Stimulated activated memory B cell treated with anti-CD40 and anti-IgM and Interleukin-4, amounts not matched to agents 10 μg/mL and 1 μg/mL and 100 μg/mL, for 72 hours (primary cell): ENCODE measurements around the gene ARPC5L.
A peak's percentile ranks its signal among the peaks of the same experiment; 100 is the strongest.
"Not testable (repeated sequence)": the region's sequence is repeated elsewhere in the genome, so short reads cannot be mapped to it uniquely, and the experiment has no call there.

Source experiments
- ATAC-seq: fragments of 150-1000 bp; cut with Tn5 transposase; 2 replicates; pipeline ENCODE4 v1.10.0; 2021
- H3K27ac Mint-ChIP-seq: one replicate; pipeline ENCODE4 v1.8.0; 2022; ENCODE audit warnings: mild to moderate bottlenecking, mixed read lengths
- H3K27me3 Mint-ChIP-seq: one replicate; pipeline ENCODE4 v1.8.0; 2022; ENCODE audit warnings: mixed read lengths
- H3K36me3 Mint-ChIP-seq: one replicate; pipeline ENCODE4 v1.8.0; 2022; ENCODE audit warnings: mixed read lengths
- H3K4me1 Mint-ChIP-seq: one replicate; pipeline ENCODE4 v1.8.0; 2022; ENCODE audit warnings: mixed read lengths
- H3K4me3 Mint-ChIP-seq: one replicate; pipeline ENCODE4 v1.8.0; 2022; ENCODE audit warnings: mild to moderate bottlenecking, moderate library complexity, mixed read lengths
- H3K9me3 Mint-ChIP-seq: one replicate; pipeline ENCODE4 v1.8.0; 2022; ENCODE audit warnings: mixed read lengths

ARPC5L gene

GRCh38 chr9:124890179-124890578, 28.2 kb downstream of the ARPC5L start:
- Mint-ChIP-seq H3K4me1 (peaks cover 20% of the 10 kb centered on the region), H3K27ac (no peak overlapping the region)

GRCh38 chr9:124894035-124894740, 32.3 kb downstream of the ARPC5L start:
- Mint-ChIP-seq H3K4me1 (peaks cover 13% of the 10 kb centered on the region), H3K27me3 (no peaks in the 10 kb centered on the region), H3K4me3 (no peak overlapping the region), H3K27ac (peak overlapping the region; percentile 9), H3K9me3 (no peaks in the 10 kb centered on the region), H3K36me3 (peaks cover 71% of the 10 kb centered on the region)
- no peak for ATAC-seq

More at GRCh38 chr9:124890179-124890578, 28.2 kb downstream of the ARPC5L start:
- Mint-ChIP-seq H3K4me3 (no peak overlapping the region), H3K27me3 (no peaks in the 10 kb centered on the region), H3K9me3 (no peaks in the 10 kb centered on the region), H3K36me3 (peaks cover 81% of the 10 kb centered on the region)
- no peak for ATAC-seq

GRCh38 chr9:124894741-124895170, 32.8 kb downstream of the ARPC5L start:
- no peaks in the 10 kb centered on the region for H3K9me3 Mint-ChIP-seq
- H3K36me3 Mint-ChIP-seq, result peaks cover 66% of the 10 kb centered on the region
- peak; percentile 48 for ATAC-seq
- H3K4me3 Mint-ChIP-seq, result no peak overlapping the region
- peak overlapping the region; percentile 9 for H3K27ac Mint-ChIP-seq
- H3K4me1 Mint-ChIP-seq, result peaks cover 13% of the 10 kb centered on the region
- no peaks in the 10 kb centered on the region for H3K27me3 Mint-ChIP-seq

- no peak for ATAC-seq
- Mint-ChIP-seq H3K9me3 (no peaks in the 10 kb centered on the region), H3K4me1 (peaks cover 13% of the 10 kb centered on the region), H3K27me3 (no peaks in the 10 kb centered on the region), H3K27ac (no peak overlapping the region), H3K4me3 (no peak overlapping the region), H3K36me3 (peaks cover 50% of the 10 kb centered on the region)
Observed at GRCh38 chr9:124897570-124898460, 35.9 kb downstream of the ARPC5L start.

GRCh38 chr9:124899845-124900244, 37.9 kb downstream of the ARPC5L start:
- Mint-ChIP-seq H3K4me1 (peaks cover 8% of the 10 kb centered on the region), H3K36me3 (peaks cover 39% of the 10 kb centered on the region), H3K27me3 (no peaks in the 10 kb centered on the region), H3K27ac (no peak overlapping the region), H3K4me3 (no peak overlapping the region), H3K9me3 (no peaks in the 10 kb centered on the region)
- no peak for ATAC-seq

GRCh38 chr9:124906966-124907365, 45.0 kb downstream of the ARPC5L start:
- H3K27ac Mint-ChIP-seq, result no peak overlapping the region
- H3K4me3 Mint-ChIP-seq, result no peak overlapping the region
- H3K9me3 Mint-ChIP-seq, result no peaks in the 10 kb centered on the region
- ATAC-seq, result no peak
- peaks cover 35% of the 10 kb centered on the region for H3K36me3 Mint-ChIP-seq
- H3K4me1 Mint-ChIP-seq, result no peaks in the 10 kb centered on the region
- H3K27me3 Mint-ChIP-seq, result no peaks in the 10 kb centered on the region

GRCh38 chr9:124908098-124908497, 46.2 kb downstream of the ARPC5L start:
- no peak for ATAC-seq
- H3K27ac Mint-ChIP-seq, result no peak overlapping the region
- H3K4me1 Mint-ChIP-seq, result no peaks in the 10 kb centered on the region
- H3K36me3 Mint-ChIP-seq, result peaks cover 42% of the 10 kb centered on the region
- no peaks in the 10 kb centered on the region for H3K27me3 Mint-ChIP-seq
- H3K9me3 Mint-ChIP-seq, result no peaks in the 10 kb centered on the region
- H3K4me3 Mint-ChIP-seq, result no peak overlapping the region

GRCh38 chr9:124911766-124912165, 49.8 kb downstream of the ARPC5L start:
- Mint-ChIP-seq H3K4me1 (no peaks in the 10 kb centered on the region), H3K4me3 (no peak overlapping the region), H3K9me3 (no peaks in the 10 kb centered on the region), H3K36me3 (peaks cover 54% of the 10 kb centered on the region), H3K27ac (no peak overlapping the region), H3K27me3 (no peaks in the 10 kb centered on the region)
- no peak for ATAC-seq

- Mint-ChIP-seq H3K4me1 (no peaks in the 10 kb centered on the region), H3K4me3 (no peak overlapping the region), H3K36me3 (peaks cover 44% of the 10 kb centered on the region), H3K27ac (no peak overlapping the region), H3K9me3 (no peaks in the 10 kb centered on the region), H3K27me3 (no peaks in the 10 kb centered on the region)
- no peak for ATAC-seq
Observed at GRCh38 chr9:124913378-124913777, 51.4 kb downstream of the ARPC5L start.

- Mint-ChIP-seq H3K27me3 (no peaks in the 10 kb centered on the region), H3K4me1 (no peaks in the 10 kb centered on the region), H3K9me3 (no peaks in the 10 kb centered on the region), H3K4me3 (no peak overlapping the region), H3K27ac (no peak overlapping the region), H3K36me3 (peaks cover 53% of the 10 kb centered on the region)
- ATAC-seq, result no peak
Observed at GRCh38 chr9:124914753-124915405, 52.9 kb downstream of the ARPC5L start.

- H3K4me1 Mint-ChIP-seq, H3K27ac Mint-ChIP-seq, H3K4me3 Mint-ChIP-seq, H3K27me3 Mint-ChIP-seq, H3K9me3 Mint-ChIP-seq, ATAC-seq: not testable (repeated sequence)
- peaks cover 31% of the 10 kb centered on the region for H3K36me3 Mint-ChIP-seq
Observed at GRCh38 chr9:124920394-124920793, 58.5 kb downstream of the ARPC5L start.
